ELF-1 (cell line): ENCODE data around the gene CLMN.

Experiments used
- DNase-seq: peaks from one replicate; pipeline ENCODE4 v3.0.0-alpha.2; 2016; ENCODE audit warnings: low read depth, low spot score

CLMN gene

DNA sequence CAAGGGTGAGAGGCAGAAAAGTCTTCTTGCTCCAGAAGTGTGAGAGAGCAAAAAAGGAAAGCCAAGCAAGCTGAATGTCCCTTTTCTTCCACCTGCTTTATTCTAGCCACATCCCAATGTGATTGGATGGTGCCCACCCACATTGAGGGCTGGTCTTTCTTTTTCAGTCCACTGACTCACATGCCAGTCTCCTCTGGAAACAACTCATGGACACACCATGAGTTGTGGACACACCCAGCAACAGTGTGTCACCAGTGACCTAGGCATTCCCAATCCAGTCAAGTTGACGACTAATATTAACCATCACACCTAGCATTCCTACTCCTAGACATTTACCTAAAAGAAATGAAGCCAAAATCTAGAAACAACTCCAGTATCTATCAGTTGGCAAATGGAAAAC, 155.2 kb downstream of the CLMN start:
- DNase-seq: no peak

GRCh38 chr14:95163666-95164065, 156.0 kb downstream of the CLMN start:
- no peak for DNase-seq

DNA sequence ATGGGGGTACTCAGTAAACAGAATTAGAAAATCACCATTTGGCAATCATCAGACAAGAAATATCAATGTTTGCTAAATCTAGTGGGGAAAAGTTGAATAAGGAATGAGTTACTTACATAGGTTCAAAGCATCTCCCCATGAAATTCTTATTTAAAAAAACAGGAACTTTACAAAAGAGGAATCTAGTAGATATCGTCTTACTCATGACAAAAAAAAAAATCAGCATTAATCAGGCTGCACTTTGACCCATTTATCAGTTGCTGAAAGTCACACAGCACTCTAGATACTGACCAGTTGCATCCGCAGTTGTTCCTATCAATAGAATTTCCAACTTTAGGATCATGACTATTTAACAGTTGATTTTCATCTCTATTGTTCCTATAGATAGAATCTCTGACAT, 156.6 kb downstream of the CLMN start:
- DNase-seq: no peak

GRCh38 chr14:95162641-95163040, 157.1 kb downstream of the CLMN start:
- no peak for DNase-seq

DNA sequence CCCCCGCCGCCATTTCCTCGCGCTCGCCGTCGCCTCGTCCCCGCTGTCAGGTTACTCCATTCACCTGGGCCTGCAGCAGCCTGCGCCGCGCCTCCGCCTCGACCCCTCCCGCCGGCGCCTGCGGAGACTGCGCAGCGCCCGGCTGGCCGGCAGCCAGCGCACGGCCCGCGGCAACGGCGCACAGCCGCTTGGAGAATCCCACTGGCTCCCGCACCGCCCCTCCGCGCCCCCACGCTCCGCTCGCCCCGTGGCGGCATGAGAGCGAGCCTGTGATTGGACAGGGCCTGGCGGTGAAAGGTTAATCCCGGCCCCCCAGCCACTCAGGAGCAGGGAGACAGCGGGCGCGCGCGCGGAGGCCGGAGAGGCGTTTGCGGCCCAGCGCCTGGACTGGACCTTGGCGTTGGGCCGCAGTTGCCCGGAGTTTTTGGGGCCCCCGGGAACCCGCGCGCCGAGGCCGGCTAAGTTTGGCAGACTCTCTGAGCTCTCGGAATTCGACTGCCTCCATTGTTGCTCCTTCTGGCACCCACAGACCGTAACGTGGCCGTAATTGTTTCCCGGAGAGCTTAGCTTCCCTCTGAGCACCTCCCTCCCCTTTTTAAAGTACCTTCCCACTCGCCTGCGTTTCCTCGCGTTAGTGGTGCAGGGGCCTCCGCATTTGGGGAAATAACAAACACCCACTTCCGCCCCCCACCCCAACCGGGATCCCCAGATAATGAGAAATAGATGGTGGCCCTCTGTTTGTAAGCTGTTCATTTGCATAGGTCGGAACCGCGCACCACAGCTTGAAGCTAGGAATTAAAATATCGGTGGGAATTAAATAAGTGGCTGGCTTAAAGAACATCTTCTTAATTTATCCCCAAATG, 162.2 kb downstream of the CLMN start, which contains the start of gene DICER1:
Gene DICER1, minus strand, starts transcription at position 203 of the 863 bp plus-strand sequence. CDS start 24,071 bp downstream, outside the sequence.
- peak; percentile 97 for DNase-seq

DNA sequence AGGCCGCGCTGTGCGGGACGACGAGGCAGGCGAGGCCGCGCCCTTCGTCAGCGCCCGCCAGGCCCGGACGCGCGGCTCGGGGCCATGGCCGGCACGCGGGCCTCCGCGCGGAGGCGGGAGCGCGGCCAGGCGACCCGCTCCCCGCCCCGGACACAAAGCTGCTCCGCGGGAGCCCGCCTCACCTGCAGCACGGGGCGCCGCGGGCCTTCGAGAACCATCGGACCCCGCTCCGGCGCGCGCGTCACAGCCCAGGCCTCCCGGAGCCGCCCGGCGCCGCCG, 162.7 kb downstream of the CLMN start:
- no peak for DNase-seq

- DNase-seq: peak; percentile 46
Measured at GRCh38 chr14:95156161-95157047, 163.3 kb downstream of the CLMN start.

- no peak for DNase-seq
Measured at GRCh38 chr14:95155045-95155444, 164.7 kb downstream of the CLMN start.

GRCh38 chr14:95153866-95154265, 165.8 kb downstream of the CLMN start:
- no peak for DNase-seq

- DNase-seq: no peak
Measured at GRCh38 chr14:95151561-95151960, 168.1 kb downstream of the CLMN start.

- no peak for DNase-seq
Measured at GRCh38 chr14:95150910-95151309, 168.8 kb downstream of the CLMN start.

- DNase-seq: no peak
Measured at GRCh38 chr14:95149441-95149840, 170.3 kb downstream of the CLMN start.

DNA sequence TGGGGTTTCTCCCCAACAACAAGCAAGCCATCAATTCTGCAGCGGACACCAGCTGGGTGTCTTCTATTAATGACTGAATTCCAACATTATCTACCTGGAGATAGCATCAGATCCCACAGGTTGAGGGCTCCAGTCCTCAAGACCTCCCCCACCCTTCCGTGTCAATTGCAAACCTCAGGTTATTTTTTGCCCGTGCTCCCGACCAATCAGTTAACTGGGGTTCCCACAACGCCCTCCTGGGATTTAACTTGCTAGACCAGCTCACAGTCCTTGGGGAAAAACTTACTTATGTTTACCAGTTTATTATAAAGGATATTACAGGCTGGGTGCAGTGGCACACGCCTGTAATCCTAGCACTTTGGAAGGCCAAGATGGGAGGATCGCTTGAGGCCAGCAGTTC, 172.1 kb downstream of the CLMN start:
- DNase-seq: no peak

GRCh38 chr14:95146079-95146771, 173.5 kb downstream of the CLMN start:
- no peak for DNase-seq

GRCh38 chr14:95144849-95145248, 174.9 kb downstream of the CLMN start:
- no peak for DNase-seq

- no peak for DNase-seq
Measured at GRCh38 chr14:95143808-95144620, 175.7 kb downstream of the CLMN start.

DNA sequence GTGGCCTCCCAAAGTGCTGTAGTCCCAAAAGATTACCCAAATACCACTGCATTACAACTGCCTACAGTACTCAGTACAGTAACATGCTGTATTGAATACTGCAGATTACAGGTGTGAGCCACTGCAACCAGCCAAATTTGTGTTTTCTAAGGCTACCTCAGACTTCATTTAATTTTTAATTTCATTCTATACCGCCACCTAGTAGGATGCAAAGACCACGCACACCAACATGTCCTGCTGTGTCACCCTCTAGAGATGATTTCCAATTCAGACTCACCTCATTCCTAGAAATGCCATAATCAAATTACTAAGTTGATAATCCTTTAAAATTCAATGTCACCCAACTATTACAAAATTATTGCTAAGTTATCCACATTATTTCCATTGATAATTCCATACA, 177.5 kb downstream of the CLMN start:
- no peak for DNase-seq

DNA sequence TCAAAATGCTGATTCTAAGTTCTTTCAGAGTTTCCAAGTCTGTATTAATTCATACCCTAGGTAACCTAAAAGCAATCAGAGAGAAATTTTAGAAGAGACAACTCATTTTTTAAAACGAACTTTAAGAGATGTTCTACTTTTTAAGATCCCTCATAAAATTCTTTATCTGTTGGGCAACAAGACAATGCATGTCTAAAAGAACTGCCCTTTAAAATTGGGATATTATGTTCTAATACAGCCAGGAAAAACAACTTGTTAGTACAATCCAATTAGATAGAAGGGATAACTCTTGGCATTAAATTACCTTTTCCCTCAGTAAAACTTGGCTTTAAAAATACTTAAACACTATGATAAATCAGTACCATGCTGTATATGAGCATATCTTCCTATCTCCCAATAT, 178.0 kb downstream of the CLMN start:
- no peak for DNase-seq

DNA sequence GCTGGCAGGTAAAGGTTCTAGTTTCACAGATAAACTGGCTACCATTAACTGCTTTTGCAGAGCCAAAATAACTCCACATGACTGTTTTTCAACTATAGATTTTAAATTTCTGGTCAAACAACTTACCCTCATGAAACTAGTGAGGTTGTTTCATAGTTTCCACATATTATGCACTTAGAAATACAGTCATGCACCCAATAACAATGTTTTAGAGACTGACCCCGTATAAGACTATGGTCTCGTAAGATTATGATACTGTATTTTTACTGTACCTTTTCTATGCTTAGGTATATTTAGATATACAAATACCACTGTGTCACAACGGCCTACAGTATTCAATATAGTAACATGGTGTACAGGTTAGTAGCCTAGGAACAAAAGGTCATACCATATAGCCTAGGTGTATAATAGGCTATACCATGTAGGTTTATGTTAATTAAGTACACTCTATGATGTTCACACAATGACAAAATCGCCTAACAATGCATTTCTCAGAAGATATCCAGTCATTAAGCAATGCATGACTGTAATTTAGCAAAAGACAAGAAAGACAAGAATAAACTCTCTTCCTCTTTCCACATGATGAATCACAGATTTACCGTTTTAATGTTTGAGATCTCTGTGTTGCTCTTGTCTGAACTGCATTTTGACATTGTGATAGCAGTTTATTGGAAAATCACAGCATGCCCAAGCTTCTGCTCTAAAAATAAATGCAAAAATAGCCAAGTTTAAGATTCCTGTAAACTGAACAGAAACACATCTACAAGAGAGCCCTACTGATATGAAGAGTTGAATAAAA, 179.4 kb downstream of the CLMN start:
- no peak for DNase-seq

DNA sequence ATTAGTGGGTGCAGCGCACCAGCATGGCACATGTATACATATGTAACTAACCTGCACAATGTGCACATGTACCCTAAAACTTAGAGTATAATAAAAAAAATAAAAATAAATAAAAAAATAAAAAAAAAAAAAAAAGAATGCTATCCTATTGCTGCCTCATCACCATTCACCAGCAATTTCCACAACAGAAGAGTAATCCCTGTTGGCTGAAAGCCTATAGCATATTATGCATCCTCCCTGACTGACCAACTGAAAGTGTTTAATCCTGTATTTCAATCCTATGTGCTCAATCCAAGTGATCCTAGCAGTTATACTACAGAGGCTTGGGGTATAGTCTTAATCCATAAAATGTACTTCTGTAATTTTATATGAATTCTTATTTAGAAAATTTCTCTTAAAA, 180.8 kb downstream of the CLMN start:
- no peak for DNase-seq
